ENCODE measurements around the gene ANHX.
A peak's percentile ranks its signal among the peaks of the same experiment; 100 is the strongest.
"Not testable (repeated sequence)": the region's sequence is repeated elsewhere in the genome, so short reads cannot be mapped to it uniquely, and the experiment has no call there.

The ANHX gene

GRCh38 chr12:133235401-133236112 lies at the start of gene ANHX:
Gene ANHX, minus strand, starts transcription at chr12:133235877. Its CDS starts 1,521 bp downstream, at chr12:133234356.
- DNase-seq: no peak

GRCh38 chr12:133264668-133265067 lies 29.0 kb upstream of the ANHX start:
- DNase-seq: not testable (repeated sequence)

- no peak for DNase-seq
Observed at GRCh38 chr12:133264173-133264572, 28.5 kb upstream of the ANHX start.

- DNase-seq: no peak
Observed at GRCh38 chr12:133256321-133256720, 20.6 kb upstream of the ANHX start.

GRCh38 chr12:133255833-133256232 lies 20.2 kb upstream of the ANHX start:
- not testable (repeated sequence) for DNase-seq

GRCh38 chr12:133251732-133252131 lies 16.1 kb upstream of the ANHX start:
- DNase-seq: no peak

GRCh38 chr12:133236556-133236955 lies 879 bp upstream of the ANHX start:
- DNase-seq: no peak

- no peak for DNase-seq
Observed at GRCh38 chr12:133236144-133236543, 467 bp upstream of the ANHX start.

GRCh38 chr12:133234971-133235370 lies 706 bp downstream of the ANHX start:
- no peak for DNase-seq

GRCh38 chr12:133233993-133234564 lies 1.6 kb downstream of the ANHX start:
- DNase-seq: no peak

GRCh38 chr12:133233006-133233405 lies 2.7 kb downstream of the ANHX start:
- DNase-seq: no peak

- no peak for DNase-seq
Observed at GRCh38 chr12:133231001-133231400, 4.7 kb downstream of the ANHX start.

GRCh38 chr12:133227281-133227852 lies 8.3 kb downstream of the ANHX start:
- DNase-seq: no peak

- no peak for DNase-seq
Observed at GRCh38 chr12:133226690-133227089, 9.0 kb downstream of the ANHX start.

GRCh38 chr12:133225527-133225926 lies 10.2 kb downstream of the ANHX start:
- no peak for DNase-seq

GRCh38 chr12:133222211-133222610 lies 13.5 kb downstream of the ANHX start:
- DNase-seq: no peak

- no peak for DNase-seq
Observed at GRCh38 chr12:133221241-133221640, 14.4 kb downstream of the ANHX start.

- DNase-seq: no peak
Observed at GRCh38 chr12:133220521-133220920, 15.2 kb downstream of the ANHX start.

GRCh38 chr12:133217219-133217618 lies 18.5 kb downstream of the ANHX start:
- no peak for DNase-seq

GRCh38 chr12:133215724-133216123 lies 20.0 kb downstream of the ANHX start:
- DNase-seq: no peak

- no peak for DNase-seq
Observed at GRCh38 chr12:133206390-133206789, 29.3 kb downstream of the ANHX start.

GRCh38 chr12:133204264-133204603 lies 31.4 kb downstream of the ANHX start:
- no peak for DNase-seq

- peak; percentile 37 for DNase-seq
Observed at GRCh38 chr12:133203344-133204263, 32.1 kb downstream of the ANHX start.

Data from hematopoietic multipotent progenitor cell treated with erythropoietin and hydrocortisone succinate and interleukin-3 and kit ligand, for 4 days (in vitro differentiated cells).